ENCODE measurements around the gene CBFA2T2. TPM values are rescaled to one million over a fixed set of nuclear protein-coding genes. Genes with fewer than 3 reads are reported as not detected.
"Not testable (repeated sequence)": the region's sequence is repeated elsewhere in the genome, so short reads cannot be mapped to it uniquely, and the experiment has no call there.

CBFA2T2 gene
- polyA plus RNA-seq, 3 donors = 1.7 to 9.7 (median 4.9) TPM

DNA sequence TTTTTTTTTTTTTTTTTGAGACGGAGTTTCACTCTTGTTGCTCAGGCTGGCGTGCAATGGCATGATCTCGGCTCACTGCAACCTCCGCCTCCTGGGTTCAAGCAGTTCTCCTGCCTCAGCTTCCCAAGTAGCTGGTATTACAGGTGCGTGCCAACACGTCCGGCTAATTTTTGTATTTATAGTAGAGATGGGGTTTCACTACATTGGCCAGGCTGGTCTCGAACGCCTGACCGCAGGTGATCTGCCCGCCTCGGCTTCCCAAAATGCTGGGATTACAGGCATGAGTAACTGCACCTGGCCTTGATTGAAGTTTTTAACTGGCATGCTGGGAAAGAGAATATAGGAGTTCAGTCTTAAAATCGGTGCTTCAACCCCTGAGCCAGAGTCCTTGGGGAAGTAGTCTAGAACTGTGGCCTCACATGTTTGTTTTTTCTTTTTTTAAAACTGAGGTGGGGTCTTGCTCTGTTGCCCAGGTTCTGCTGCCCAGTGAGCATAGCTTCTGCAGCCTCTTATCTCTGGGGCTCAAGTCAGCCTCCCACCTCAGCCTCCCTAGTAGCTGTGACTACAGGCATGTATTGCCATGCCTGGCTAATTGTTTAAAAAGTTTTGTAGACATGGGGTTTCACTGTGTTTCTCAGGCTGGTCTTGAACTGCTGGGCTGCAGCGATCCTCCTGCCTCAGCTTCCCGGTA is 3.3 kb downstream of the CBFA2T2 start:
- TF ChIP-seq, protein P1, sequence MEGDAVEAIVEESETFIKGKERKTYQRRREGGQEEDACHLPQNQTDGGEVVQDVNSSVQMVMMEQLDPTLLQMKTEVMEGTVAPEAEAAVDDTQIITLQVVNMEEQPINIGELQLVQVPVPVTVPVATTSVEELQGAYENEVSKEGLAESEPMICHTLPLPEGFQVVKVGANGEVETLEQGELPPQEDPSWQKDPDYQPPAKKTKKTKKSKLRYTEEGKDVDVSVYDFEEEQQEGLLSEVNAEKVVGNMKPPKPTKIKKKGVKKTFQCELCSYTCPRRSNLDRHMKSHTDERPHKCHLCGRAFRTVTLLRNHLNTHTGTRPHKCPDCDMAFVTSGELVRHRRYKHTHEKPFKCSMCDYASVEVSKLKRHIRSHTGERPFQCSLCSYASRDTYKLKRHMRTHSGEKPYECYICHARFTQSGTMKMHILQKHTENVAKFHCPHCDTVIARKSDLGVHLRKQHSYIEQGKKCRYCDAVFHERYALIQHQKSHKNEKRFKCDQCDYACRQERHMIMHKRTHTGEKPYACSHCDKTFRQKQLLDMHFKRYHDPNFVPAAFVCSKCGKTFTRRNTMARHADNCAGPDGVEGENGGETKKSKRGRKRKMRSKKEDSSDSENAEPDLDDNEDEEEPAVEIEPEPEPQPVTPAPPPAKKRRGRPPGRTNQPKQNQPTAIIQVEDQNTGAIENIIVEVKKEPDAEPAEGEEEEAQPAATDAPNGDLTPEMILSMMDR (IDR thresholded peaks at IDR 0.05) = no peak
- Histone ChIP-seq H3K27ac (ENCODE audit: low read depth in 1 of 2, low read length in 2 of 2) (no peak overlapping the region), H4K20me1 (ENCODE audit: insufficient read depth, low read length) (peaks cover 15% of the 10 kb centered on the region), H2AFZ (ENCODE audit: insufficient read depth, low read depth, low read length, poor library complexity, severe bottlenecking) (no peak overlapping the region), H3K9me3 (replicated peaks in 1 of 2; ENCODE audit: control insufficient read depth in 1 of 2, insufficient read depth in 1 of 2, low read length in 2 of 2) (no peaks in the 10 kb centered on the region), H3K4me3 (replicated peaks in 1 of 3; ENCODE audit: low read depth in 2 of 3, low read length in 3 of 3) (no peak overlapping the region), H3K9ac (ENCODE audit: insufficient read depth, low read length, poor library complexity, severe bottlenecking) (no peak overlapping the region), H3K4me1 (ENCODE audit: control insufficient read depth in 1 of 2, insufficient read depth in 2 of 2, low read length in 2 of 2) (peaks cover 12 to 18% of the 10 kb centered on the region in 2 donors), H3K36me3 (replicated peaks in 1 of 2; ENCODE audit: control insufficient read depth in 1 of 2, insufficient read depth in 2 of 2, low read length in 2 of 2) (no peaks in the 10 kb centered on the region), H3K4me2 (replicated peaks; ENCODE audit: extremely low read depth, low read length, poor library complexity, severe bottlenecking) (no peak overlapping the region), H3K79me2 (ENCODE audit: insufficient read depth, low read length) (peaks cover 52% of the 10 kb centered on the region), H3K27me3 (ENCODE audit: control insufficient read depth in 2 of 2, insufficient read depth in 2 of 2, low read length in 2 of 2) (no peaks in the 10 kb centered on the region)
- H3K27ac Mint-ChIP-seq = peak overlapping the region in 1 of 7 donors; percentile 69
- no peak overlapping the region for H3K4me3 Mint-ChIP-seq
- no peak for DNase-seq
- H3K4me1 Mint-ChIP-seq = peaks cover 24% of the 10 kb centered on the region
- 96% methylated on average over 10 of the region's 15 CpGs for WGBS (ENCODE audit: insufficient coverage)
- no peaks in the 10 kb centered on the region for H3K9me3 Mint-ChIP-seq
- H3K27me3 Mint-ChIP-seq (ENCODE audit: low read depth in 3 of 3) = peaks cover 0 to 2% (median 0%) of the 10 kb centered on the region in 3 donors
- peaks cover 5 to 14% of the 10 kb centered on the region in 2 donors for H3K36me3 Mint-ChIP-seq
- intact Hi-C loops (cut with micrococcal nuclease) = loop anchor here (5.0 kb wide), 2 partner anchors 51 to 499 kb away; partner anchors contain the start of genes RALY (in 1 of the 2) and SNTA1 (in 1 of the 2)

DNA sequence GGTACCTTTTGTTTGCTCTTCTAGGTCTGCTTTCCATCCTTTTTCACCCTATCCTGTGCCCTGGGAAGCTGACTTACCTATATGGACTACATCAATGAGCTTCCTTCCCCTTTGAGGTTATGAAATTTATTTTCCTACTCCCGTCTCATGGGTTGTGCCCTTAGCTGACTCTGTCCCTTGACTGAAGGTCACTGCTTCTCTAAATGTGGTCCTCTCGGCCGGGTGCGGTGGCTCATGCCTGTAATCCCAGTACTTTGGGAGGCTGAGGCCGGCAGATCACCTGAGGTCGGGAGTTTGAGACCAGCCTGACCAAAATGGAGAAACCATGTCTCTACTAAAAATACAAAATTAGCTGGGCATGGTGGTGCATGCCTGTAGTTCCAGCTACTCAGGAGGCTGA is 6.9 kb downstream of the CBFA2T2 start:
- peaks cover 50% of the 10 kb centered on the region for H3K79me2 ChIP-seq (ENCODE audit: insufficient read depth, low read length)
- H2AFZ ChIP-seq (ENCODE audit: insufficient read depth, low read depth, low read length, poor library complexity, severe bottlenecking); H3K27me3 ChIP-seq (ENCODE audit: control insufficient read depth in 2 of 2, insufficient read depth in 2 of 2, low read length in 2 of 2); H3K4me1 ChIP-seq (ENCODE audit: control insufficient read depth in 1 of 2, insufficient read depth in 2 of 2, low read length in 2 of 2); H3K9ac ChIP-seq (ENCODE audit: insufficient read depth, low read length, poor library complexity, severe bottlenecking); H3K9me3 Mint-ChIP-seq; H3K27ac ChIP-seq (ENCODE audit: low read depth in 1 of 2, low read length in 2 of 2); H3K4me2 ChIP-seq (replicated peaks; ENCODE audit: extremely low read depth, low read length, poor library complexity, severe bottlenecking); H3K4me3 Mint-ChIP-seq; H3K9me3 ChIP-seq (replicated peaks in 1 of 2; ENCODE audit: control insufficient read depth in 1 of 2, insufficient read depth in 1 of 2, low read length in 2 of 2); H3K27me3 Mint-ChIP-seq (ENCODE audit: low read depth in 3 of 3); H3K36me3 ChIP-seq (replicated peaks in 1 of 2; ENCODE audit: control insufficient read depth in 1 of 2, insufficient read depth in 2 of 2, low read length in 2 of 2); intact Hi-C loops (cut with micrococcal nuclease); DNase-seq; H3K4me3 ChIP-seq (replicated peaks in 1 of 3; ENCODE audit: low read depth in 2 of 3, low read length in 3 of 3): not testable (repeated sequence)
- WGBS (ENCODE audit: insufficient coverage) = 74% methylated on average over 3 of the region's 6 CpGs
- Mint-ChIP-seq H3K36me3 (peaks cover 5 to 14% of the 10 kb centered on the region in 2 donors), H3K27ac (peak overlapping the region in 1 of 7 donors; percentile 62), H3K4me1 (peaks cover 19% of the 10 kb centered on the region)
- H4K20me1 ChIP-seq (ENCODE audit: insufficient read depth, low read length) = peaks cover 33% of the 10 kb centered on the region

Measured in CD14-positive monocyte (primary cell).